WTC11 (cell line): ENCODE measurements around the gene PFDN2. TPM values are rescaled to one million over a fixed set of nuclear protein-coding genes. Genes with fewer than 3 reads are reported as not detected.

ENCODE experiments used
- ATF1 ChIP-seq: sonication (generic); formaldehyde crosslinking; IDR thresholded peaks from 2 replicates; pipeline ENCODE4 v1.8.1; 2023; ENCODE audit warnings: mild to moderate bottlenecking, moderate library complexity, missing genetic modification reagents
- CBFB ChIP-seq: sonication (generic); formaldehyde crosslinking; IDR thresholded peaks from 2 replicates; pipeline ENCODE4 v1.8.1; 2022; ENCODE audit warnings: mild to moderate bottlenecking, low read depth, missing genetic modification reagents
- GABPB1 ChIP-seq: sonication (generic); formaldehyde crosslinking; IDR thresholded peaks from 2 replicates; pipeline ENCODE4 v1.8.1; 2023; ENCODE audit warnings: mild to moderate bottlenecking, missing genetic modification reagents
- GTF2I ChIP-seq: fragments of 250-450 bp; sonication (Bioruptor Pico); conservative IDR thresholded peaks from 2 replicates; pipeline ENCODE4 v1.4.0; 2021; ENCODE audit warnings: mild to moderate bottlenecking
- KAT7 ChIP-seq: sonication (generic); formaldehyde crosslinking; IDR thresholded peaks from 2 replicates; pipeline ENCODE4 v1.8.1; 2023; ENCODE audit warnings: missing genetic modification reagents, mild to moderate bottlenecking, borderline replicate concordance
- MYBL2 ChIP-seq: sonication (generic); formaldehyde crosslinking; IDR thresholded peaks from 2 replicates; pipeline ENCODE4 v1.8.1; 2023; ENCODE audit warnings: mild to moderate bottlenecking, moderate library complexity, missing genetic modification reagents
- OVOL2 ChIP-seq: fragments of 250-450 bp; sonication (Bioruptor Pico); IDR thresholded peaks from 2 replicates; pipeline ENCODE4 v1.9.0; 2021; ENCODE audit warnings: mild to moderate bottlenecking, borderline replicate concordance
- SMAD4 ChIP-seq: sonication (generic); formaldehyde crosslinking; IDR thresholded peaks from 2 replicates; pipeline ENCODE4 v1.8.0; 2022; ENCODE audit warnings: mild to moderate bottlenecking, missing genetic modification reagents
- SOX15 ChIP-seq: fragments of 250-450 bp; sonication (Bioruptor Pico); IDR thresholded peaks from 2 replicates; pipeline ENCODE4 v1.9.0; 2021; ENCODE audit warnings: mild to moderate bottlenecking
- STAT6 ChIP-seq: sonication (generic); formaldehyde crosslinking; conservative IDR thresholded peaks from 2 replicates; pipeline ENCODE4 v1.8.1; 2023; ENCODE audit warnings: mild to moderate bottlenecking, low read depth, missing genetic modification reagents, moderate library complexity
- TCF7 ChIP-seq: sonication (generic); formaldehyde crosslinking; IDR thresholded peaks from 2 replicates; pipeline ENCODE4 v1.8.0; 2022; ENCODE audit warnings: mild to moderate bottlenecking, low read depth, missing genetic modification reagents, moderate library complexity
- ZNF121 ChIP-seq: sonication (generic); formaldehyde crosslinking; IDR thresholded peaks from 2 replicates; pipeline ENCODE4 v1.8.0; 2023; ENCODE audit warnings: missing genetic modification reagents
- ZNF232 ChIP-seq: sonication (generic); formaldehyde crosslinking; IDR thresholded peaks from 2 replicates; pipeline ENCODE4 v1.8.0; 2022; ENCODE audit warnings: mild to moderate bottlenecking, missing genetic modification reagents
- ZNF396 ChIP-seq: fragments of 250-450 bp; sonication (Bioruptor Pico); IDR thresholded peaks from 2 replicates; pipeline ENCODE4 v1.8.0; 2021; ENCODE audit warnings: mild to moderate bottlenecking, moderate library complexity, borderline replicate concordance
- ZNF425 ChIP-seq: fragments of 250-450 bp; sonication (Bioruptor Pico); conservative IDR thresholded peaks from 2 replicates; pipeline ENCODE4 v1.9.0; 2021; ENCODE audit warnings: mild to moderate bottlenecking
- ZNF532 ChIP-seq: fragments of 250-450 bp; sonication (Bioruptor Pico); IDR thresholded peaks from 2 replicates; pipeline ENCODE4 v1.9.0; 2021; ENCODE audit warnings: mild to moderate bottlenecking, borderline replicate concordance
- total RNA-seq: library from RNA; stranded (reverse); gene quantifications from 3 replicates; pipeline ENCODE4 v1.2.3, GENCODE V29; 2021
- TF ChIP-seq, protein P1 (sequence below): sonication (generic); formaldehyde crosslinking; IDR thresholded peaks from 2 replicates; pipeline ENCODE4 v1.8.0; 2022; ENCODE audit warnings: missing genetic modification reagents
- TF ChIP-seq, protein P2 (sequence below): sonication (generic); formaldehyde crosslinking; IDR thresholded peaks from 2 replicates; pipeline ENCODE4 v1.8.0; 2022; ENCODE audit warnings: mild to moderate bottlenecking, missing genetic modification reagents
- TF ChIP-seq, protein P3 (sequence below): sonication (generic); formaldehyde crosslinking; IDR thresholded peaks from 2 replicates; pipeline ENCODE4 v1.8.1; 2023; ENCODE audit warnings: mild to moderate bottlenecking, missing genetic modification reagents, borderline replicate concordance
- TF ChIP-seq, protein P4 (sequence below): fragments of 250-450 bp; sonication (Bioruptor Pico); IDR thresholded peaks from 2 replicates; pipeline ENCODE4 v1.9.0; 2021; ENCODE audit warnings: moderate library complexity, mild to moderate bottlenecking, inconsistent platforms, borderline replicate concordance

Gene PFDN2
- total RNA-seq, 1 experiment from 2014 or later = 92.6 TPM

GRCh38 chr1:161098210-161099068 lies 19.4 kb downstream of the PFDN2 start, which contains the start of gene KLHDC9 (continued):
- TF ChIP-seq ZNF532 (CRISPR knock-in tag) (no peak), ZNF425 (CRISPR knock-in tag) (no peak), GABPB1 (CRISPR knock-in tag) (no peak), MYBL2 (peak; percentile 13; the same call in 1 of the 2 replicates), SOX15 (CRISPR knock-in tag) (no peak), OVOL2 (CRISPR knock-in tag) (no peak), ATF1 (CRISPR knock-in tag) (0 out of 2 replicates have a peak, but pooled peaks have one; percentile 53), ZNF232 (CRISPR knock-in tag) (no peak), SMAD4 (CRISPR knock-in tag) (no peak), KAT7 (no peak), CBFB (CRISPR knock-in tag) (peak; percentile 40; the same call in 1 of the 2 replicates), ZNF121 (CRISPR knock-in tag) (no peak), GTF2I (no peak), ZNF396 (no peak), STAT6 (no peak), TCF7 (CRISPR knock-in tag) (no peak)
- TF ChIP-seq, protein P1, sequence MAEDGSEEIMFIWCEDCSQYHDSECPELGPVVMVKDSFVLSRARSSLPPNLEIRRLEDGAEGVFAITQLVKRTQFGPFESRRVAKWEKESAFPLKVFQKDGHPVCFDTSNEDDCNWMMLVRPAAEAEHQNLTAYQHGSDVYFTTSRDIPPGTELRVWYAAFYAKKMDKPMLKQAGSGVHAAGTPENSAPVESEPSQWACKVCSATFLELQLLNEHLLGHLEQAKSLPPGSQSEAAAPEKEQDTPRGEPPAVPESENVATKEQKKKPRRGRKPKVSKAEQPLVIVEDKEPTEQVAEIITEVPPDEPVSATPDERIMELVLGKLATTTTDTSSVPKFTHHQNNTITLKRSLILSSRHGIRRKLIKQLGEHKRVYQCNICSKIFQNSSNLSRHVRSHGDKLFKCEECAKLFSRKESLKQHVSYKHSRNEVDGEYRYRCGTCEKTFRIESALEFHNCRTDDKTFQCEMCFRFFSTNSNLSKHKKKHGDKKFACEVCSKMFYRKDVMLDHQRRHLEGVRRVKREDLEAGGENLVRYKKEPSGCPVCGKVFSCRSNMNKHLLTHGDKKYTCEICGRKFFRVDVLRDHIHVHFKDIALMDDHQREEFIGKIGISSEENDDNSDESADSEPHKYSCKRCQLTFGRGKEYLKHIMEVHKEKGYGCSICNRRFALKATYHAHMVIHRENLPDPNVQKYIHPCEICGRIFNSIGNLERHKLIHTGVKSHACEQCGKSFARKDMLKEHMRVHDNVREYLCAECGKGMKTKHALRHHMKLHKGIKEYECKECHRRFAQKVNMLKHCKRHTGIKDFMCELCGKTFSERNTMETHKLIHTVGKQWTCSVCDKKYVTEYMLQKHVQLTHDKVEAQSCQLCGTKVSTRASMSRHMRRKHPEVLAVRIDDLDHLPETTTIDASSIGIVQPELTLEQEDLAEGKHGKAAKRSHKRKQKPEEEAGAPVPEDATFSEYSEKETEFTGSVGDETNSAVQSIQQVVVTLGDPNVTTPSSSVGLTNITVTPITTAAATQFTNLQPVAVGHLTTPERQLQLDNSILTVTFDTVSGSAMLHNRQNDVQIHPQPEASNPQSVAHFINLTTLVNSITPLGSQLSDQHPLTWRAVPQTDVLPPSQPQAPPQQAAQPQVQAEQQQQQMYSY (CRISPR knock-in tag) = no peak
- TF ChIP-seq, protein P2, sequence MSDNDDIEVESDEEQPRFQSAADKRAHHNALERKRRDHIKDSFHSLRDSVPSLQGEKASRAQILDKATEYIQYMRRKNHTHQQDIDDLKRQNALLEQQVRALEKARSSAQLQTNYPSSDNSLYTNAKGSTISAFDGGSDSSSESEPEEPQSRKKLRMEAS = peak; percentile 51; the same call in 1 of the 2 replicates
- TF ChIP-seq, protein P3, sequence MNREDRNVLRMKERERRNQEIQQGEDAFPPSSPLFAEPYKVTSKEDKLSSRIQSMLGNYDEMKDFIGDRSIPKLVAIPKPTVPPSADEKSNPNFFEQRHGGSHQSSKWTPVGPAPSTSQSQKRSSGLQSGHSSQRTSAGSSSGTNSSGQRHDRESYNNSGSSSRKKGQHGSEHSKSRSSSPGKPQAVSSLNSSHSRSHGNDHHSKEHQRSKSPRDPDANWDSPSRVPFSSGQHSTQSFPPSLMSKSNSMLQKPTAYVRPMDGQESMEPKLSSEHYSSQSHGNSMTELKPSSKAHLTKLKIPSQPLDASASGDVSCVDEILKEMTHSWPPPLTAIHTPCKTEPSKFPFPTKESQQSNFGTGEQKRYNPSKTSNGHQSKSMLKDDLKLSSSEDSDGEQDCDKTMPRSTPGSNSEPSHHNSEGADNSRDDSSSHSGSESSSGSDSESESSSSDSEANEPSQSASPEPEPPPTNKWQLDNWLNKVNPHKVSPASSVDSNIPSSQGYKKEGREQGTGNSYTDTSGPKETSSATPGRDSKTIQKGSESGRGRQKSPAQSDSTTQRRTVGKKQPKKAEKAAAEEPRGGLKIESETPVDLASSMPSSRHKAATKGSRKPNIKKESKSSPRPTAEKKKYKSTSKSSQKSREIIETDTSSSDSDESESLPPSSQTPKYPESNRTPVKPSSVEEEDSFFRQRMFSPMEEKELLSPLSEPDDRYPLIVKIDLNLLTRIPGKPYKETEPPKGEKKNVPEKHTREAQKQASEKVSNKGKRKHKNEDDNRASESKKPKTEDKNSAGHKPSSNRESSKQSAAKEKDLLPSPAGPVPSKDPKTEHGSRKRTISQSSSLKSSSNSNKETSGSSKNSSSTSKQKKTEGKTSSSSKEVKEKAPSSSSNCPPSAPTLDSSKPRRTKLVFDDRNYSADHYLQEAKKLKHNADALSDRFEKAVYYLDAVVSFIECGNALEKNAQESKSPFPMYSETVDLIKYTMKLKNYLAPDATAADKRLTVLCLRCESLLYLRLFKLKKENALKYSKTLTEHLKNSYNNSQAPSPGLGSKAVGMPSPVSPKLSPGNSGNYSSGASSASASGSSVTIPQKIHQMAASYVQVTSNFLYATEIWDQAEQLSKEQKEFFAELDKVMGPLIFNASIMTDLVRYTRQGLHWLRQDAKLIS = no peak
- TF ChIP-seq, protein P4, sequence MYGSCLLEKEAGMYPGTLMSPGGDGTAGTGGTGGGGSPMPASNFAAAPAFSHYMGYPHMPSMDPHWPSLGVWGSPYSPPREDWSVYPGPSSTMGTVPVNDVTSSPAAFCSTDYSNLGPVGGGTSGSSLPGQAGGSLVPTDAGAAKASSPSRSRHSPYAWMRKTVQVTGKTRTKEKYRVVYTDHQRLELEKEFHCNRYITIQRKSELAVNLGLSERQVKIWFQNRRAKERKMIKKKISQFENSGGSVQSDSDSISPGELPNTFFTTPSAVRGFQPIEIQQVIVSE (CRISPR knock-in tag) = no peak
